HUES64 (cell line): Measurements from ENCODE around the gene GADD45G.

ENCODE experiments used
- H3K27ac ChIP-seq: 2 replicates; pipeline ENCODE4 v1.7.0; 2013; ENCODE audit warnings: low read depth, low read length, inconsistent platforms
- H3K27me3 ChIP-seq: 2 replicates; pipeline ENCODE4 v1.6.1; 2013; ENCODE audit warnings: mild to moderate bottlenecking, low read length; ENCODE audit not compliant: insufficient read depth
- H3K36me3 ChIP-seq: 2 replicates; pipeline ENCODE4 v1.6.1; 2013; ENCODE audit warnings: mild to moderate bottlenecking, low read length; ENCODE audit not compliant: insufficient read depth
- H3K4me1 ChIP-seq: 2 replicates; pipeline ENCODE4 v1.6.1; 2013; ENCODE audit warnings: mild to moderate bottlenecking, low read length, moderate library complexity; ENCODE audit not compliant: insufficient read depth
- H3K4me3 ChIP-seq: 2 replicates; pipeline ENCODE4 v1.5.1; 2013; ENCODE audit warnings: mild to moderate bottlenecking, low read length, moderate library complexity
- H3K9ac ChIP-seq: 2 replicates; pipeline ENCODE4 v1.6.1; 2013; ENCODE audit warnings: mild to moderate bottlenecking, low read depth, low read length
- H3K9me3 ChIP-seq: 2 replicates; pipeline ENCODE4 v1.6.1; 2013; ENCODE audit warnings: low read depth, low read length; ENCODE audit not compliant: insufficient read depth
- WGBS: fragments of 150-250, 120-280 bp; methylation state at CpG from one replicate; pipeline ENCODE4 v1.1.7; 2013; ENCODE audit warnings: missing lambda C conversion rate; 5-methylcytosine and 5-hydroxymethylcytosine counted together

Gene GADD45G

DNA sequence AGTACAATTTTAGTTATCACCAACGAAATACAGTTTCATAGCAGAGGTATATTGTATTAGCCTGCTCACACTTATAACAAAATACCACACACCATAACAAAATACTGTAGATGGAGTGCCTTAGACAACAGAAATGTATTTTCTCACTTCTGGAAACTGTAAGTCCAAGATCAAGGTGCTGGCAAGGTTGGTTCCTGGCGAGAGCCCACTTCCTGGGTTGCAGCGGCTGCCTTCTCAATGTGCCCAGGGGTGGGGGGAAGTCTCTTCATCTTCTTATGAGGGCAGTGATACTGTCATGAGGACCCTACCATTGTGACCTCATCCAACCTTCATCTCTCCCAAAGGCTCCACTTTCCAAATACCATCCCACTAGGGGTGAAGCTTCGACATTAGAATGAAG lies 30.5 kb upstream of the GADD45G start:
- Histone ChIP-seq H3K36me3 (no peaks in the 10 kb centered on the region), H3K4me1 (no peaks in the 10 kb centered on the region), H3K27ac (no peak overlapping the region), H3K9ac (no peak overlapping the region), H3K27me3 (no peaks in the 10 kb centered on the region), H3K9me3 (no peaks in the 10 kb centered on the region), H3K4me3 (no peak overlapping the region)
- 60% methylated on average over 4 of the region's 4 CpGs for WGBS

DNA sequence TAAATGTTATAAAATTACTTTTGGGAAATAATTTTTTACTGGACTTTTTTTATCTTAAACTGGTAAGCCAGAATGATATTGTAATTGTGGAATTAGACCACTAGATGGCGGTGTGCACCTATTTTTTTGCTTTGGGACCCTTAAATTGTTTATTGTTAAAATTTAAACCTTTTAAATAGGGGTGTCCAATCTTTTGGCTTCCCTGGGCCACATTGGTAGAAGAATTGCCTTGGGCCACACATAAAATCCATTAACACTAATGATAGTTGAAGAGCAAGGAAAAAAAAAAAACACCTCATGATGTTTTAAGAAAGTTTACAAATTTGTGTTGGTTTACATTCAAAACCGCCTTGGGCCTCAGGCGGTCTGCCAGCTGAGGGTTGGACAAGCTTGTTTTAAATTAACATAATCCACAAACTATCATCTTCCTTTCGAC lies 28.4 kb upstream of the GADD45G start:
- no peaks in the 10 kb centered on the region for H3K4me1 ChIP-seq
- H3K4me3 ChIP-seq = no peak overlapping the region
- no peaks in the 10 kb centered on the region for H3K27me3 ChIP-seq
- no peak overlapping the region for H3K9ac ChIP-seq
- WGBS = 42% methylated on average over 2 of the region's 4 CpGs
- H3K36me3 ChIP-seq = no peaks in the 10 kb centered on the region
- no peaks in the 10 kb centered on the region for H3K9me3 ChIP-seq
- H3K27ac ChIP-seq = no peak overlapping the region

DNA sequence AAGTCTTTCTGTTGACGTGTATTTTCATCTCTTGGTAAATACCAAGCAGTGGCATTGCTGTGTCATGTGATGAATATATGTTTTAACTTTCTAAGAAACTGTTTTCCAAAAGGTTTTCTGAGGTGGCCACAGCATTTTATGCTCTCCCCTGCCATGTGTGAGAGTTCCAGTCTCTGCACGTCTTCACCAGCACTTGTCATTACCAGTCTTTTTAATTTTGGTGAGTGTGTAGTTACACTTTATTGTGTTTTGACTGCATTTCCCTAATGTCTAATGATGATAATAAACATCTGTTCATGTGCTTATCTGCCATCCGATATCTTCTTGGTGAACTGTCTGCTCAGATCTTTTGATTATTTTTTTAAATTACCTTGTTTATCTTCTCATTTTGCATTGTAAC lies 27.4 kb upstream of the GADD45G start:
- WGBS = 90% methylated on average over 3 of the region's 3 CpGs

DNA sequence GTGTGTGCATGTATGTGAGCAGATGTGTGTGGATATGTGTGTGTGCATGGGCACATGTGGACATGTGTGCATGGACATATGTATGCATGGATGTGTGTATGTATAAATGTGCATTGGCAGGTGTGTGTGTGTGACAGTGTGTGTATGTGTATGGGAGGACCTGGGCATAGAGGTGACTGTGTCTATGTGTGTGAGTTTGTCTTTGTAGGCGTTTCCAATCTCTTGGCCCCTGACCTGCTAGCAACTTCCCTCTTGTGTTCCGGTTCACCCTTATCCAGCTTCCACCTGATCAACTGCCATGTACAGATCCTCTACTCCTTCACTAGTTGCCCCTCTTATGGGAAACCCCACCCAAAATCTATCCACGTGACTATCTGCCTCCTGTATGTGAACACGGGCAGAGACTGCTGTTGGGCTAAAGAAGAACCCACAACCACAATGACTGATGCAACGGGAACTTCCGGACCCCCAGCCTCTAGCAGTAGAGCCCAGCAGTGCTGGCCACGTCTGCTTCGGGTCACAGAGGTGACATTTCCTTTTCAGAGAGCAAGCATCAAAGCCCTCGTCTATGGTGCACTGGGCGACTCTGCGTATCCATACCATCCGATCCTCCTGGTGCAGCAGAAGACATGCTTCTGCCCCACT lies 24.9 kb upstream of the GADD45G start:
- H3K36me3 ChIP-seq = no peaks in the 10 kb centered on the region
- no peaks in the 10 kb centered on the region for H3K27me3 ChIP-seq
- no peak overlapping the region for H3K27ac ChIP-seq
- no peak overlapping the region for H3K9ac ChIP-seq
- peaks cover 7% of the 10 kb centered on the region; the same call in 1 of the 2 replicates for H3K9me3 ChIP-seq
- WGBS = 93% methylated on average over 12 of the region's 12 CpGs
- no peaks in the 10 kb centered on the region for H3K4me1 ChIP-seq
- no peak overlapping the region for H3K4me3 ChIP-seq

More for the DNA sequence above, 27.4 kb upstream of the GADD45G start:
- Histone ChIP-seq H3K36me3 (no peaks in the 10 kb centered on the region), H3K27me3 (no peaks in the 10 kb centered on the region), H3K27ac (no peak overlapping the region), H3K4me3 (no peak overlapping the region), H3K9me3 (no peaks in the 10 kb centered on the region), H3K4me1 (no peaks in the 10 kb centered on the region), H3K9ac (no peak overlapping the region)

DNA sequence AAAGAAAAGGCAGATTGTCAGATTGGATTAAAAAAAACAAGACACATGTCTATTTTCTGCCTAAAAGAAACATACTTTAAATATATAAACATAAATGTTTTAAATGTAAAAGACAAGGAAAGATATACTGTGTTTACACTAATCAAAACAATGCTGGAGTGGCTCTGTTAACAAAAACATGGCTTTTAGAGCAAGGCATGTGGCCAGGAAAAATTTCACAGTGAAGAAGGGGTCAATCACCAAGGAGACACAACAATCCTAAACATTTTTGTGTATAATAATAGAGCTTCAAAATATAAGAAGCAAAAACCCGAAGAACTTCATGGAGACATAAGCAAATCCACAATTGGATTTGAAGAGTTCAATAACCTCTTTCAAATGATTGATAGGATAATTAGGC lies 18.5 kb upstream of the GADD45G start:
- Histone ChIP-seq H3K27ac (no peak overlapping the region), H3K36me3 (no peaks in the 10 kb centered on the region), H3K27me3 (no peaks in the 10 kb centered on the region), H3K9me3 (peaks cover 7% of the 10 kb centered on the region; the same call in 1 of the 2 replicates), H3K4me1 (no peaks in the 10 kb centered on the region), H3K4me3 (no peak overlapping the region), H3K9ac (no peak overlapping the region)
- 100% methylated on average over 1 of the region's 1 CpG for WGBS

DNA sequence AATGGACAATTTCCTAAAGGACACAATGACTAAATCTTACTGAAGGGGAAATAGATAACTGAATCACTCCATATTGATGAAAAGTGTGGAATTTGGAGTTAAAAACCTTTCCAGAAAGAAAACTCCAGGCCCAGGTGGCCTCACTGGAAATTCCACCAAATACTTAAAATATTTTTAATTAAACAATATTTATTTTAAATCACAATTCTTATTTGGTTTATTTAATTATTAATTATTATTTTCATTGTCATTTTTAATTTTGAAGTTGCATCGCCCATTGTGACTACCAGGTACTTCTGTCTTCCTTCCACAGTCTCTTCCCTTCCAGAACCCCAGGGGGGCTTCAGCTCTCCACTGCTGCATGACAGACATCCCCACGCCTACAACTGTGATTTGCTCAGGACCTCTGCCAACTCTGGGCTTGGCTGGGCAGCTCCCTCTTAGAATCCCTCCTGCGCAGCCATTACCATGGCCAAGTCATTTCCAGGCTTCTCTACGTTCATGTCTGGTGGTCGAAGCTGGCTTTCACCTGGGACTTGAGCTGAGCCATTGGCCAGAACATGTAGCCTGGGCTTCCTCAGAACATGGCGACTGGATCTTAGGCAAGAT lies 16.4 kb upstream of the GADD45G start:
- peaks cover 7% of the 10 kb centered on the region; the same call in 1 of the 2 replicates for H3K9me3 ChIP-seq
- H3K9ac ChIP-seq = no peak overlapping the region
- WGBS = 92% methylated on average over 6 of the region's 6 CpGs
- H3K27me3 ChIP-seq = no peaks in the 10 kb centered on the region
- H3K27ac ChIP-seq = no peak overlapping the region
- no peaks in the 10 kb centered on the region for H3K36me3 ChIP-seq
- H3K4me3 ChIP-seq = no peak overlapping the region
- H3K4me1 ChIP-seq = peaks cover 3% of the 10 kb centered on the region; the same call in 1 of the 2 replicates

DNA sequence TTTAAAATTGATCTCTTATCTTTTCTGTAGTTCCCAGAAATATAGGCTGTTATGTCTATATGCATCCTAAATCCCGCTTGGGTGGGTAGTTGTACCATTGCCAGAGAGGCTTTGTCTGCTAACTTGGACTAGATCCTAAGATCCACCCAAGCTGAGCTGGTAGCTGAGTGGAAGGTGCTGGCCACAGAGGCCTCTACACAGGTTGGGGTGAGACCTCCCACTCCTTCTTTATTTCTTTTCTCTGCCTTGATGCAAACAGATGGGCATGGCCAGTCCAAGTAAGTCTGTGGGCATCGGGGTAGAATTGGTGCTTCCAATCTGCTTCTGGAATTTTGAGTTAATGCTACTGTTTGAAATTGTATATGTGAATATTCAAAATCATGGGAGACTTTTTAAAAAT lies 14.4 kb upstream of the GADD45G start:
- Histone ChIP-seq H3K9ac (no peak overlapping the region), H3K36me3 (no peaks in the 10 kb centered on the region), H3K27me3 (no peaks in the 10 kb centered on the region), H3K9me3 (no peaks in the 10 kb centered on the region), H3K4me1 (peaks cover 7% of the 10 kb centered on the region; the same call in 1 of the 2 replicates), H3K27ac (no peak overlapping the region), H3K4me3 (no peak overlapping the region)
- WGBS = 88% methylated on average over 2 of the region's 2 CpGs

DNA sequence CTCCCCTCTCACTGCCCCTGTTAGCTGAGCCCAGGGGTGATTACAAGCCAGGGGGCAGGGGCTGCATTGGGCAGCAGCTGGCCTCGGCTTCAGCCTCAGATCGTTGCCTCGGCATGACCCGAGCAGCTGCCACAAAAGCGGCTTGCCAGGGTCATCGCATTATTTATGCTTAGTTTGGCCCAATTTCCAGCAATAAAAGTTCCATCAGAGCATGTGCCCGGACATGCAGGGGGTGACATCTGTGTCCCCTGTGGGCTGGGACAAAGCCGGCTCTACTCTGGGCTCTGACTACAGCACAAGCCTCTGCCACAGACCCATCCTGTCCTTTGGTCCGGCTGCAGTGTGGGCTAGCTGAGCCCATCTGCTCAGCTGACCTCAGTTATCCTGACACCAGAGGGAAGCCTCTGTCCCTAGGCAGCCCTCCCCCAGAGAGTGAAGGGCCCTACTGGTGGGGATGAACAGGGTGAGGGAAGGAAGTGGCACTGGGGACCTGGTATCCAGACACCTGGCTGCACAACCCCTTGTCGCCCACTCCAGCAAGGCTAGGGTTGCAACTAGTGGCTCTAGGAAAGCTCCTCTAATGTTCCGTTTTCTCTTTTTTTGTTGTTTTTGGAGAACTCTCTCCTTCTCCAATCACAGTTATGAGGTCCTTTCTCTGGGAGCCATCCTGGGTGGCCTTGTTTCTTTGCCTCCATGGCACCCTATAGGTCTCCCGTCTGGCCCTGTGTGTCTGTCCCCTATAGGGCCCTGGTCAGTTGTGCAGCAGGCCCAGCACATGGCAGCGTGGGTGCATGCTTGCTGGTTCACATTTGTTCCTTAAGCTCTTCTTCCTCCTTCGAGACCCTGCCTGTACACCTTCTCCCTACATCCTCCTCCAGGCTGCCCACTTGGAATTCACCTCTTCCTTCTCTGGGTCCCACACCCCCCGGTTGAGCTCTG lies 13.3 kb upstream of the GADD45G start:
- no peaks in the 10 kb centered on the region for H3K9me3 ChIP-seq
- WGBS = 92% methylated on average over 15 of the region's 15 CpGs
- H3K27ac ChIP-seq = no peak overlapping the region

DNA sequence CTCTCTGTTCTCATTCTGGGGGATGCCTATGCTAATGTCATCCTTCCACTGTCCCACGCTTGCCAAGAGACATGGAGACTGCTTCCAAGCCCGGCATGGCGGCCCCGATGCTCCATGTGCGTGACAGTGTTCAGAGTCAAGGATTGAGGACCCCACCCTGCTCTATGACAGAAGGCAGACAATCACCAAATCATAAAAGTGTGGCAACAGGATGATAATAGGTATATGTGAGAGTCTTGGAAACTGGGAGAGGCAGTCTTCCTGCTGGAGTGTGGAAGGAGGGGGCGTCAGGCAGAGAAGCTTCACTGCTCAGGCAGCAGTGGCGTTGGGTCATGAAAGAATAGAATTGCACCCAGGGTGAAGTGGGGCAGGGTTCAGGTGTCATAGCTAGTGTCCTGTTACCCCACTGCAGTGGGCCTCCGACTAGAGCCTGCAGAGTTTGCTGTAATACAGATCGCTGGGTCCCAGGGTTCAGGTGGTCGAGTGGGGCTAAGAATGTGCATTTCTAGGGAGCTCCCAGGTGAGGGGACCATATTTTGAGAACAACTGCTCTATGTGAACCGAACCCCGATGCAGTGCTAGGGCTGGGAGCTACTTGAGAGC lies 12.5 kb upstream of the GADD45G start:
- WGBS = 95% methylated on average over 12 of the region's 12 CpGs
- Histone ChIP-seq H3K9me3 (no peaks in the 10 kb centered on the region), H3K27me3 (no peaks in the 10 kb centered on the region), H3K4me3 (no peak overlapping the region), H3K27ac (no peak overlapping the region), H3K4me1 (peaks cover 7% of the 10 kb centered on the region; the same call in 1 of the 2 replicates), H3K36me3 (no peaks in the 10 kb centered on the region), H3K9ac (no peak overlapping the region)

More for the DNA sequence above, 13.3 kb upstream of the GADD45G start:
- Histone ChIP-seq H3K27me3 (no peaks in the 10 kb centered on the region), H3K9ac (no peak overlapping the region), H3K4me1 (peaks cover 7% of the 10 kb centered on the region; the same call in 1 of the 2 replicates), H3K36me3 (no peaks in the 10 kb centered on the region), H3K4me3 (no peak overlapping the region)

DNA sequence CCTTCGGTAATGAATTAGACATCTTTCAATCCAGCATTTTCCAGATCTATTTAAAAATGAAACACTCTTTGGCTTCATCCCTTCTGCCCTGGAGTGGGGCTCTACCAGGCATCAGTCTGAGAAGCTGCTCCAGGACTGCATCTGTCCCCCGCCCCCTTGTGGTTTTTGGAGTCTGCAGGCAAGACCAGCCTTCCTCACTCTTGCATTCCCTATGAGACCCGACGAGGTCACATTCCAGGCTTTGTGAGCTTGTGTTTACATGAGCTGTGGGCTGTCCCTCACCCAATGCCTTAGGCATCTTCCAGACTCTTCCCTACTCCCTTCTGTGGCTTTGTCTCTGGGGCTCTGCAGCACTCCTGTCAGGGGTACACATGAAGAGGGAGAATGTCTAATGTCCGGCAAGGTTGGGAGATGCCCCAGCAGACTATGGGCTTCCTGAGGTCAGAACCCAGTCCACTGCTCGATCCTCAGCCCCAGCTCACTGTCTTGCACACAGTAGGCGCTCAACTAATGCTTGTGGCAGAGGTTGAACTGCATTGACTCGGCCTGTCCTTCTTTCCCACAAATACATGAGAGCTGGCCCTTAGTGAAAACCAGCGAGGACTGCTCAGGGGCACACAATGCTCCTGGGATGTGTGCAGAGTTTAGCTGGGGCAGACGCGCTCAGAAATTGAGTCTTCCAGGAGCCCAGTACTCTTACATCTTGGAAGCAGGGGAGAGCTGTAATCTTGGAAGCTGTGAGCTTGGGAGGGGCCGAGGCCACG lies 11.7 kb upstream of the GADD45G start:
- Histone ChIP-seq H3K4me1 (peaks cover 7% of the 10 kb centered on the region; the same call in 1 of the 2 replicates), H3K4me3 (no peak overlapping the region), H3K9me3 (no peaks in the 10 kb centered on the region), H3K36me3 (no peaks in the 10 kb centered on the region), H3K27me3 (no peaks in the 10 kb centered on the region), H3K27ac (no peak overlapping the region; the same call in 1 of the 2 replicates), H3K9ac (no peak overlapping the region)
- 70% methylated on average over 13 of the region's 13 CpGs for WGBS
